ENCODE results near the gene CAMK2B.

Gene CAMK2B

DNA sequence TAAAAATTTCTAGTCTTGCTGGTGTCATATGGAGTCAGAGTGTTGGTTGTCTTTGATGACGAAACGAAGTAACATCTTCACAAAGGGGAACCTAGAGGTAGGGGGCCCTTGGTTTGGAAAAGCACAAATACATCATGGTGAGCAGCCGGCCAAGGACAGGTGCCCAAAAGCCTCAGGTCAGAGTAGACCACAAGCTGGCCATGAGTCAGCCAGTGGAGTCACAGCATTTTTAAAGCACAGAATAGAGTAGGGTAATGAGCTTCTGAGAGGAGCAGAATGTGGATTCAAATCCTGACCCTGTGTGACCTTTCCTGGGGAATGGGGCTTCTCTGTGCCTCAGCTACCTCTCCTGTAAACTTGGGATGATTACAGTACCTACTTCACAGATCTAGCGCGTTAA, 5.3 kb downstream of the CAMK2B start:
- TF ChIP-seq CTCF (IDR thresholded peaks at IDR 0.05; ENCODE audit: borderline replicate concordance, extremely low read depth, low read length, poor library complexity, severe bottlenecking) (no peak), EZH2 (IDR thresholded peaks at IDR 0.05; ENCODE audit: borderline replicate concordance, low read depth, low read length, severe bottlenecking) (no peak)
- ATAC-seq (ENCODE audit: insufficient read depth, low read depth) = no peak
- no peak for DNase-seq
- no peak overlapping the region for H2AFZ ChIP-seq (ENCODE audit: low read depth, low read length)
- no peak overlapping the region for H3K4me3 ChIP-seq (ENCODE audit: low read depth in 1 of 2, low read length in 2 of 2)
- H3K9me3 ChIP-seq (ENCODE audit: insufficient read depth, low read length, severe bottlenecking) = no peaks in the 10 kb centered on the region
- H3K4me1 ChIP-seq (ENCODE audit: insufficient read depth, low read length) = no peaks in the 10 kb centered on the region
- peaks cover 16% of the 10 kb centered on the region for H3K27me3 ChIP-seq (ENCODE audit: insufficient read depth, low read length, poor library complexity)
- no peak overlapping the region for H3K27ac ChIP-seq (ENCODE audit: low read length)
- no peaks in the 10 kb centered on the region for H3K36me3 ChIP-seq (ENCODE audit: insufficient read depth, low read length)
- peaks cover 3% of the 10 kb centered on the region for H4K20me1 ChIP-seq (ENCODE audit: insufficient read depth, low read length)
- no peak overlapping the region for H3K4me2 ChIP-seq (ENCODE audit: insufficient read depth, low read length)
- H3K9ac ChIP-seq (ENCODE audit: low read depth, low read length) = no peak overlapping the region
- H3K79me2 ChIP-seq (ENCODE audit: insufficient read depth, low read length) = no peaks in the 10 kb centered on the region

DNA sequence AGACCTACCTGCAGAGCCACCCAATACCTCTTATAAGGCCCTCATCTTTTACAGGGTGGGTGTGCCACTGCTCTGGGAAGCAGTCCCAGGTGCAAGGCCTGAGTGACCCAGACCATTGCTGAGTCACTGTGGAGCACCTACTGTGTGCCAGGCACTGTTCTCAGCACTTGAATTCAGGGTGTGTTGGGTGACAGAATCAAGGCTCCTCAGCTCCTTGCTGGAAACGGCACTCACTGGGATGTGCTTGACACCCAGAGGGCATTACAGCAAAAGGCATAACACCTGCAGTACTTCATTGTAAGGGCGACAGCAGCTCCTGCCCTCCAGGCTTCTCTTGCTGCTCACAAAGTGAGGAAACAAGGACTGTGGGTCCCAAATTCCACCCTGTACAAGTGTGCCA, 7.1 kb downstream of the CAMK2B start:
- Histone ChIP-seq H3K4me2 (ENCODE audit: insufficient read depth, low read length) (no peak overlapping the region), H3K9me3 (ENCODE audit: insufficient read depth, low read length, severe bottlenecking) (no peaks in the 10 kb centered on the region), H3K9ac (ENCODE audit: low read depth, low read length) (no peak overlapping the region), H3K79me2 (ENCODE audit: insufficient read depth, low read length) (no peaks in the 10 kb centered on the region), H3K27ac (ENCODE audit: low read length) (no peak overlapping the region), H3K4me3 (ENCODE audit: low read depth in 1 of 2, low read length in 2 of 2) (no peak overlapping the region), H3K4me1 (ENCODE audit: insufficient read depth, low read length) (no peaks in the 10 kb centered on the region), H4K20me1 (ENCODE audit: insufficient read depth, low read length) (peaks cover 1% of the 10 kb centered on the region), H2AFZ (ENCODE audit: low read depth, low read length) (no peak overlapping the region), H3K27me3 (ENCODE audit: insufficient read depth, low read length, poor library complexity) (peaks cover 24% of the 10 kb centered on the region), H3K36me3 (ENCODE audit: insufficient read depth, low read length) (no peaks in the 10 kb centered on the region)
- ATAC-seq (ENCODE audit: insufficient read depth, low read depth) = no peak
- TF ChIP-seq CTCF (IDR thresholded peaks at IDR 0.05; ENCODE audit: borderline replicate concordance, extremely low read depth, low read length, poor library complexity, severe bottlenecking) (no peak), EZH2 (IDR thresholded peaks at IDR 0.05; ENCODE audit: borderline replicate concordance, low read depth, low read length, severe bottlenecking) (no peak)
- DNase-seq = no peak

DNA sequence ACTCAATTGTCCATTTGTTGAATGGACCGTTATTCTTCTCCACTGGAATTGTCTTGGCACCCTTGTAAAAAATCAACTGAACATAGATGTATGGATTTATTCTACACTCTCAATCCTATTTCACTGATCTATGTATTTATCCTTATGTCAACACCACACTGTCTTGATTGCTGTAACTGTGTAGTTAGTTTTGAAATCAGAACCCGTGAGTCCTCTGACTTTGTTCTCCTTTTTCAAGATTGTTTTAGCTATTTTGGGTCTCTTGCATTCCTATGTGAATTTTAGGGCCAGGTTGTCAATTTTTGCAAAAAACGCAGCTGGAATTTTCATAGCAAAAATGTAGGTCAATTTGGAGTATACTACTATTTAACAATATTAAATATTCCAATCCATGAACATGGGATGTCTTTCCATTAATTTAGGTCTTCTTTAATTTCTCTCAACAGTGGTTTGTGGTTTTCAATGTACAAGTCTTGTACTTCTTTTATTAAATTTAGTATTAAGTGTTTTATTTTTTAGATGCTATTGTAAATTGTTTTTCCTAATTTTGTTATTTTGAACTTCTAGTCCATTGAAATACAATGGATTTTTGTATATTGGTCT, 10.0 kb downstream of the CAMK2B start:
- no peak overlapping the region for H3K4me3 ChIP-seq (ENCODE audit: low read depth in 1 of 2, low read length in 2 of 2)
- peaks cover 20% of the 10 kb centered on the region for H3K27me3 ChIP-seq (ENCODE audit: insufficient read depth, low read length, poor library complexity)
- no peak overlapping the region for H2AFZ ChIP-seq (ENCODE audit: low read depth, low read length)
- TF ChIP-seq CTCF (IDR thresholded peaks at IDR 0.05; ENCODE audit: borderline replicate concordance, extremely low read depth, low read length, poor library complexity, severe bottlenecking) (no peak), EZH2 (IDR thresholded peaks at IDR 0.05; ENCODE audit: borderline replicate concordance, low read depth, low read length, severe bottlenecking) (no peak)
- H3K4me2 ChIP-seq (ENCODE audit: insufficient read depth, low read length) = no peak overlapping the region
- no peaks in the 10 kb centered on the region for H3K36me3 ChIP-seq (ENCODE audit: insufficient read depth, low read length)
- DNase-seq (no peak), ATAC-seq (ENCODE audit: insufficient read depth, low read depth) (no peak)
- H3K9me3 ChIP-seq (ENCODE audit: insufficient read depth, low read length, severe bottlenecking) = no peaks in the 10 kb centered on the region
- H3K79me2 ChIP-seq (ENCODE audit: insufficient read depth, low read length) = no peaks in the 10 kb centered on the region
- no peaks in the 10 kb centered on the region for H3K4me1 ChIP-seq (ENCODE audit: insufficient read depth, low read length)
- H3K27ac ChIP-seq (ENCODE audit: low read length) = no peak overlapping the region
- H3K9ac ChIP-seq (ENCODE audit: low read depth, low read length) = no peak overlapping the region
- no peaks in the 10 kb centered on the region for H4K20me1 ChIP-seq (ENCODE audit: insufficient read depth, low read length)
